ENCODE results near the gene RGL1. TPM values are rescaled to one million over a fixed set of nuclear protein-coding genes. Genes with fewer than 3 reads are reported as not detected.

RGL1 gene
- total and polyA plus RNA-seq, 7 experiments from 2014 or later: 0.90 to 6.2 (median 2.6) TPM

DNA sequence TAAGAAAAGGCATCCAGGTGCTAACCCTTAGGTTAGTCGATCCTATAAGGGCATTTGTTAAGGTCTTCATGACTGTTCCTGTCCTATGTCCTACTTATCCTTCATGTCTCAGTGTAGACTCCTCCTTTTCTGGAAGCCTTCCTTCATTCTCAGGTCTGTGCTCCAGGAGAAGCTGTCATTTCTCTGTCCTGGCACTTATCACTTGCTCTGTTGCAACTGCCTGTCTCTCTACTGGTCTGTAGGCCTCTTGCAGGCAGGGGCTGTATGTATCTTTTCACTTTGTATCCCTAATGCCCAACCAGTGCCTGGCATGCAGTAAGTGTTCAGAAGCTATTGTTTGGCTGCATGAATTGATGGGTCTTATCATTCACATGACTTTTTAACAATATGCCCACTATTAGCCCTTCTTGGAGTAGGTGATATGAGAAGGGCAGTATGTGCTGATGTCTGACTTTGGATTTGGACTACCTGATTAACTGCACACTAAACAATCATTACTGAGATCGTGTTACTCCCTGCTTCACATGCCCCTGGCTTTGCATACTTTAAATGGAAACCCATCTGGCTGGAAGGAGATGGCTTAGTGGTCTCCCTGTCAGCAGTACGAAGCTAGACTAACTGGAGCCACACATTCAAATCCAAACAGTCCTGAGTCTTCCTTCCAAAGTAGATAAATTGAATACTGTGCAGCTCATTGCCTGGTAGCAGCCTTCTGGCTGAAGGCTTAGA is 88.8 kb downstream of the RGL1 start:
- no peak overlapping the region for H3K27ac ChIP-seq (ENCODE audit: low read depth, low read length)
- CTCF ChIA-PET: interaction anchor here (0.9 kb wide), 1 partner anchor 209 kb away, joined by 4 read pairs; no protein-coding TSS in a partner anchor

DNA sequence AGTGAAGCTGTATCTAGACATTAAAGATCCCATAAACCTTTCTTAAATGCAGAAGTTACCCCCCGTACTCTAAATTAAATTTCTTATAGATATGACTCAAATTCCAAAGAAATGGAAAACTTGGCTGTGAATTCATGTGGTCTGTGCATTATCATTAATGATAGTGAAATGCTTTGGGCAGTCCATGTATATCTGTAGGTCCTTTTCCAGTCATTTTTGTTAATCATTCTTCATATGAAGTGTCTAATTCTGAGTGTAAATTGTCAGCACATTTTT is 89.3 kb downstream of the RGL1 start:
- no peak overlapping the region for H3K27ac Mint-ChIP-seq
- Histone ChIP-seq H3K4me3 (ENCODE audit: low read length) (no peak overlapping the region), H3K27me3 (ENCODE audit: control insufficient read depth in 2 of 2, insufficient read depth in 2 of 2, low read length in 2 of 2) (no peaks in the 10 kb centered on the region), H3K4me1 (ENCODE audit: control insufficient read depth in 2 of 2, insufficient read depth in 2 of 2, low read length in 2 of 2) (peaks cover 0 to 9% of the 10 kb centered on the region in 2 donors), H3K9me3 (ENCODE audit: control insufficient read depth in 2 of 3, low read length in 3 of 3) (no peaks in the 10 kb centered on the region), H3K36me3 (ENCODE audit: control insufficient read depth in 2 of 3, insufficient read depth in 3 of 3, low read length in 3 of 3) (no peaks in the 10 kb centered on the region), H3K27ac (ENCODE audit: low read depth, low read length) (no peak overlapping the region)
- no peaks in the 10 kb centered on the region for H3K27me3 Mint-ChIP-seq
- H3K36me3 Mint-ChIP-seq: peaks cover 5 to 37% (median 25%) of the 10 kb centered on the region in 5 donors
- ChIA-PET POLR2A (interaction anchor here (1.0 kb wide), 1 partner anchor 8 kb away, joined by 3 read pairs; no protein-coding TSS in a partner anchor), CTCF (no interaction called here)
- ATAC-seq: no peak
- DNase-seq: no peak
- H3K4me3 Mint-ChIP-seq: no peak overlapping the region
- no peaks in the 10 kb centered on the region for H3K9me3 Mint-ChIP-seq
- H3K4me1 Mint-ChIP-seq: peaks cover 14 to 27% (median 24%) of the 10 kb centered on the region in 7 donors
- intact Hi-C loops (cut with micrococcal nuclease): no loop called here

More for the DNA sequence above, 88.8 kb downstream of the RGL1 start:
- H3K4me3 Mint-ChIP-seq: no peak overlapping the region
- H3K9me3 Mint-ChIP-seq: no peaks in the 10 kb centered on the region
- Histone ChIP-seq H3K4me3 (ENCODE audit: low read length) (no peak overlapping the region), H3K9me3 (ENCODE audit: control insufficient read depth in 2 of 3, low read length in 3 of 3) (no peaks in the 10 kb centered on the region), H3K36me3 (ENCODE audit: control insufficient read depth in 2 of 3, insufficient read depth in 3 of 3, low read length in 3 of 3) (no peaks in the 10 kb centered on the region), H3K27me3 (ENCODE audit: control insufficient read depth in 2 of 2, insufficient read depth in 2 of 2, low read length in 2 of 2) (no peaks in the 10 kb centered on the region), H3K4me1 (ENCODE audit: control insufficient read depth in 2 of 2, insufficient read depth in 2 of 2, low read length in 2 of 2) (peaks cover 0 to 14% of the 10 kb centered on the region in 2 donors)
- no peak overlapping the region for H3K27ac Mint-ChIP-seq
- ATAC-seq: no peak
- H3K4me1 Mint-ChIP-seq: peaks cover 18 to 32% (median 29%) of the 10 kb centered on the region in 7 donors
- no peaks in the 10 kb centered on the region for H3K27me3 Mint-ChIP-seq
- POLR2A ChIA-PET: interaction anchor here (1.0 kb wide), 1 partner anchor 8 kb away, joined by 3 read pairs; no protein-coding TSS in a partner anchor
- intact Hi-C loops (cut with micrococcal nuclease): no loop called here
- H3K36me3 Mint-ChIP-seq: peaks cover 5 to 32% (median 21%) of the 10 kb centered on the region in 5 donors
- no peak for DNase-seq

DNA sequence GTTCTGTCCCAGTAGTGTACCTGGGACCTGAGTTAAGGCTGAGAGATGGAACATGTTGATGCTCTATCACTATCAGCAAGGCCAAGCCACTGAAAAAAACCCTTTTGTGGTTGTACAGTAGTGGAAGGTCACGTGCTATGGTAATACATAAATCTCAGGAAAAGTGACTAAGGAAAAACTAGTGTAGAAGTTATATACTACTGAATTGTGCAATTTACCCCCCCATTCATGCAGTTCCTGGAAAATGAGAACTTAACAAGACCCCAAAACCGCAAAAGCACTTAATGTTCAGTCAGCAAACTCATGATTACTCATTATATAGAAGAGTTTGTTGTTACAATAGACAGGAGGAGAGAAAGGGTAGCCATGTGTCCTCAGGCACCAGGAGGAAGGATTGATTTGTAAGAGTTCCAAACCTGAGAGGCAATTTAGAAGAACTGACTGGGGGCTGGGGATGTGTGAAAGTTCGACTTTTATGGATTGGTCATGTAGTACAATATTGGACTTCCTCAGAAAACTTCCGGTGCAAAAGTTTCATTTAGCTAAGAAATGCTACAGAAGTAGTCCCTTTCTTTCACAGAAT is 91.6 kb downstream of the RGL1 start:
- Histone ChIP-seq H3K27me3 (ENCODE audit: control insufficient read depth in 2 of 2, insufficient read depth in 2 of 2, low read length in 2 of 2) (no peaks in the 10 kb centered on the region), H3K27ac (ENCODE audit: low read depth, low read length) (no peak overlapping the region), H3K4me3 (ENCODE audit: low read length) (no peak overlapping the region), H3K4me1 (ENCODE audit: control insufficient read depth in 2 of 2, insufficient read depth in 2 of 2, low read length in 2 of 2) (no peaks in the 10 kb centered on the region), H3K36me3 (ENCODE audit: control insufficient read depth in 2 of 3, insufficient read depth in 3 of 3, low read length in 3 of 3) (no peaks in the 10 kb centered on the region), H3K9me3 (ENCODE audit: control insufficient read depth in 2 of 3, low read length in 3 of 3) (no peaks in the 10 kb centered on the region)
- no peaks in the 10 kb centered on the region for H3K9me3 Mint-ChIP-seq
- POLR2A ChIA-PET: no interaction called here
- H3K36me3 Mint-ChIP-seq: peaks cover 5 to 48% (median 37%) of the 10 kb centered on the region in 5 donors
- ATAC-seq (peak; percentile 60), DNase-seq (no peak)
- H3K27ac Mint-ChIP-seq: peak overlapping the region in 1 of 9 donors; percentile 19
- H3K4me3 Mint-ChIP-seq: no peak overlapping the region
- H3K27me3 Mint-ChIP-seq: no peaks in the 10 kb centered on the region
- peaks cover 6 to 13% (median 11%) of the 10 kb centered on the region in 7 donors for H3K4me1 Mint-ChIP-seq
- intact Hi-C loops (cut with micrococcal nuclease): loop anchor here in 1 of 2 donors (5.0 kb wide), 1 partner anchor 1304 kb away; no protein-coding TSS in a partner anchor
- CTCF ChIA-PET: no interaction called here

DNA sequence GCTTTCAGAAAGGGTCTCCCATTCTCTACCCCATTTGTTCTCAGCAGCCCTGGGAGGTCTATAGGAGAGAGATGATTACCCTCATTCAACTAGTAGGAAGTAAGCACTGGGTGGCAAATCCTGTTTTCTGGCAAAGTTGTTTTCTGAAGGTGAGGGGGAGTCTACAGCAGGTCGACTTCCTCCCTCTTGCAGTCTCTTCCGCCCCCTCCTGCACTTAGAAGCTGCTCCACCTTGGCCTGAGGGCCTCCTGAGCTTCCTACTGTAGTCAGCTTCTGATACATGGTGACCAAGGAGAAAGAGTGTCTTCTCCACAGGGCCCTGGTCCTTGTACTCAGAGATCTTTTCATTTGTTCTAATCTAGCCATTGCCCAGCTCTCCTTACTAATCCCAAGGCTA is 93.1 kb downstream of the RGL1 start:
- Mint-ChIP-seq H3K36me3 (peaks cover 5 to 51% (median 42%) of the 10 kb centered on the region in 5 donors), H3K27ac (peak overlapping the region in 1 of 9 donors; percentile 53), H3K9me3 (no peaks in the 10 kb centered on the region), H3K4me3 (no peak overlapping the region), H3K4me1 (peaks cover 6 to 13% (median 13%) of the 10 kb centered on the region in 7 donors), H3K27me3 (no peaks in the 10 kb centered on the region)
- H3K4me3 ChIP-seq (ENCODE audit: low read length): no peak overlapping the region
- POLR2A ChIA-PET: interaction anchor here (0.6 to 1.0 kb wide), 2 partner anchors 46 to 161 kb away, joined by 3 to 6 read pairs; no protein-coding TSS in a partner anchor
- no peaks in the 10 kb centered on the region for H3K4me1 ChIP-seq (ENCODE audit: control insufficient read depth in 2 of 2, insufficient read depth in 2 of 2, low read length in 2 of 2)
- H3K36me3 ChIP-seq (ENCODE audit: control insufficient read depth in 2 of 3, insufficient read depth in 3 of 3, low read length in 3 of 3): no peaks in the 10 kb centered on the region
- H3K27me3 ChIP-seq (ENCODE audit: control insufficient read depth in 2 of 2, insufficient read depth in 2 of 2, low read length in 2 of 2): no peaks in the 10 kb centered on the region
- H3K9me3 ChIP-seq (ENCODE audit: control insufficient read depth in 2 of 3, low read length in 3 of 3): no peaks in the 10 kb centered on the region
- ATAC-seq: no peak
- no peak for DNase-seq
- CTCF ChIA-PET: interaction anchor here (1.5 to 1.7 kb wide), 2 partner anchors 9 to 18 kb away, joined by 4 to 8 read pairs; no protein-coding TSS in a partner anchor
- intact Hi-C loops (cut with micrococcal nuclease): loop anchor here in 1 of 2 donors (5.0 kb wide), 1 partner anchor 1306 kb away; no protein-coding TSS in a partner anchor
- no peak overlapping the region for H3K27ac ChIP-seq (ENCODE audit: low read depth, low read length)

DNA sequence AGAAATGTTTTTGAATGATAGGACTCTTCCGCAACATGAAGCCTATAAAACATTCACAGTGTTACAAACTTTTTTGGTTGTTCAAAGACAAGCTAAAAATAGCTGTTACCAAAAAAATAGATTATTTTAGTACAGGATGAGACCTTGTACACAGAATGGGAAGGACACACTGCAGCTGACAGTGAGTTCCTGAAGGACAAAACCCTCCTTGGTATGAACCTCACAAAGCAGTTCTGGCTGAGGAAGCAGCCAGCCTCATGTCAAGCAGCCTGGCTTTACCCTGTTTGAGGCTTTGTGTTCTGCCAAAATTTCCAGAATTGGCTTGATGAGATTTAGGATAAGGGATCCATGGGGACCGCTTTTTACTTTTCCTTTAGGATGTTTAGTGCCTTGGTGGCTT is 93.7 kb downstream of the RGL1 start:
- ChIA-PET CTCF (interaction anchor here (1.5 to 1.7 kb wide), 2 partner anchors 10 to 17 kb away, joined by 4 to 8 read pairs; no protein-coding TSS in a partner anchor), POLR2A (interaction anchor here (0.6 to 1.0 kb wide), 2 partner anchors 45 to 160 kb away, joined by 3 to 6 read pairs; no protein-coding TSS in a partner anchor)
- DNase-seq: no peak
- H3K36me3 ChIP-seq (ENCODE audit: control insufficient read depth in 2 of 3, insufficient read depth in 3 of 3, low read length in 3 of 3): no peaks in the 10 kb centered on the region
- no peaks in the 10 kb centered on the region for H3K4me1 ChIP-seq (ENCODE audit: control insufficient read depth in 2 of 2, insufficient read depth in 2 of 2, low read length in 2 of 2)
- no peak overlapping the region for H3K4me3 ChIP-seq (ENCODE audit: low read length)
- H3K36me3 Mint-ChIP-seq: peaks cover 5 to 51% (median 42%) of the 10 kb centered on the region in 5 donors
- H3K9me3 ChIP-seq (ENCODE audit: control insufficient read depth in 2 of 3, low read length in 3 of 3): no peaks in the 10 kb centered on the region
- no peak overlapping the region for H3K4me3 Mint-ChIP-seq
- H3K27me3 ChIP-seq (ENCODE audit: control insufficient read depth in 2 of 2, insufficient read depth in 2 of 2, low read length in 2 of 2): no peaks in the 10 kb centered on the region
- no peak overlapping the region for H3K27ac ChIP-seq (ENCODE audit: low read depth, low read length)
- peaks cover 6 to 13% (median 13%) of the 10 kb centered on the region in 7 donors for H3K4me1 Mint-ChIP-seq
- H3K9me3 Mint-ChIP-seq: no peaks in the 10 kb centered on the region
- H3K27ac Mint-ChIP-seq: no peak overlapping the region
- ATAC-seq: no peak
- intact Hi-C loops (cut with micrococcal nuclease): loop anchor here in 1 of 2 donors (5.0 kb wide), 1 partner anchor 1306 kb away; no protein-coding TSS in a partner anchor
- H3K27me3 Mint-ChIP-seq: no peaks in the 10 kb centered on the region

DNA sequence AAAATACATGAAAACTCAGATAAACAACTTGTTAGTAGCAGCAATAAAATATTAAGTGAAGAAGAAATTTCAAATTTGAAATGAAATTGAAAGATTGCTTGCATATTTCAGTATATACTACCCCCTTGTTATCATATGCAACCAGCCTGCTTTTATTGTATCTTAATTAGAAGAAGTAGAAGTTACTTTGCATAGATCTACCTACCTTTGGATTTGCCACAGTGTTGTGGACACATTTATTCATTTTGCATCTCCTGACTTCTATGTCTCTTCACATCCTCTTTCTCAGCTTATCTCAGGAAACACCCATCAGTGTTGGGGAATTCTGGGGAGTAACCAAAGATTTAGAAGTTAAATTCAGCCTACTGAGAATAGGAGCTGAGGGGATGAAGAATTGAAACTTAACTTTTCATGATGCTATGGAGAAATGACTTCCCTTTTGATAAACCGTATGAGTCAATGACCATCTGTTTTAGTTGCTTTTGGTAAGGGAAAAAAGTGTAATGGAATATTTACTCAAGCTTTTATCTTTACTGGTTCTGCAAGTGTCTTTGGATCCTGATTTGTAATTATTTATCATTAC is 96.9 kb downstream of the RGL1 start:
- ChIA-PET POLR2A (interaction anchor here (0.8 to 1.0 kb wide), 2 partner anchors 8 to 195 kb away, joined by 3 read pairs; no protein-coding TSS in a partner anchor), CTCF (no interaction called here)
- Mint-ChIP-seq H3K4me3 (no peak overlapping the region), H3K27me3 (no peaks in the 10 kb centered on the region), H3K36me3 (peaks cover 3 to 50% (median 34%) of the 10 kb centered on the region in 5 donors), H3K27ac (no peak overlapping the region), H3K9me3 (no peaks in the 10 kb centered on the region), H3K4me1 (peaks cover 0 to 10% (median 7%) of the 10 kb centered on the region in 7 donors)
- H3K9me3 ChIP-seq (ENCODE audit: control insufficient read depth in 2 of 3, low read length in 3 of 3): no peaks in the 10 kb centered on the region
- DNase-seq: no peak
- H3K36me3 ChIP-seq (ENCODE audit: control insufficient read depth in 2 of 3, insufficient read depth in 3 of 3, low read length in 3 of 3): no peaks in the 10 kb centered on the region
- no peaks in the 10 kb centered on the region for H3K4me1 ChIP-seq (ENCODE audit: control insufficient read depth in 2 of 2, insufficient read depth in 2 of 2, low read length in 2 of 2)
- no peaks in the 10 kb centered on the region for H3K27me3 ChIP-seq (ENCODE audit: control insufficient read depth in 2 of 2, insufficient read depth in 2 of 2, low read length in 2 of 2)
- H3K4me3 ChIP-seq (ENCODE audit: low read length): no peak overlapping the region
- no peak overlapping the region for H3K27ac ChIP-seq (ENCODE audit: low read depth, low read length)
- no peak for ATAC-seq
- intact Hi-C loops (cut with micrococcal nuclease): no loop called here

All from naive thymus-derived CD4-positive, alpha-beta T cell (primary cell).